GM19438 (cell line): ENCODE data around the gene RAB3IP.
"Not testable (repeated sequence)": the region's sequence is repeated elsewhere in the genome, so short reads cannot be mapped to it uniquely, and the experiment has no call there.

Experiments used
- ATAC-seq: cut with Tn5 transposase; IDR thresholded peaks from one replicate; pipeline ENCODE4 v1.9.1; 2021; ENCODE audit warnings: low read depth; ENCODE audit not compliant: unreplicated experiment

Gene RAB3IP

GRCh38 chr12:69834147-69834546 is 95.5 kb downstream of the RAB3IP start:
- ATAC-seq: no peak

DNA sequence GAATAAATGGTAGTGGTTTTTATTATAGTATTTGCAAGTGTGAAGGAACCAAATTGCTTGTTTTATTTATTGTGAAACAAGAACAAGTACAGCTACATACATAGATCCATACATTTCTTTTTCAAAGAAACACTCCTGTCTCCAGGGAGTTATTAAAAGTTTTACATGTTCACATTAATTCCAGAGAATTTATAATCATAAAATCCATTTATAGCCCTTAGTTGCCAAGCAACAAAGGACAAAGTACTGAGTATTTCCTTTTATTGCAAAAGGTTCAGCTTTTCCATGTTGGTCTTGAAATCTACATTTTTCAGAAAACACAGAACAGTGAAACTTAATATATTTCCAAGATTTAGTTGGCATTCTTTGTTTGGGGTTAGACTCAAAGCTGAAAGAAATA is 95.9 kb downstream of the RAB3IP start:
- no peak for ATAC-seq

DNA sequence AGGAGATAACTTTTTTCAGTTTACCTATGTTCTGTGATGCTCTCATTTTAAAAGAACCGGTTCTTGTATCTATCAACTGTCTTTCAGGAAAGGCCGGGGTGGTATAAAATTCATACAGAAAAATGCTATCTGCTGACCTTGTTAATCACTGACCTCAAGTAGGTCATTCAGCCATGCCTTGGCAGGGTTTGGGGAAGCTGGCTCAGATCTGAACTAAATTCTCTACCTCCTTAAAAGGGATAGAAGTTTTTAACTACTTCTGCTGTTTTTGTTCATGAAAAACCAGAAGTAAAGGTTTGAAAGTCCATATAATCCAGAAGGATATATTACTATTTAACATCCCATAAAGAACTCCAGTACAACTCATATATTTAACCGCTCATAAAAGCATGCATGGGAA is 96.4 kb downstream of the RAB3IP start:
- ATAC-seq: no peak

- ATAC-seq: no peak
Observed at GRCh38 chr12:69836015-69836414, 97.4 kb downstream of the RAB3IP start.

DNA sequence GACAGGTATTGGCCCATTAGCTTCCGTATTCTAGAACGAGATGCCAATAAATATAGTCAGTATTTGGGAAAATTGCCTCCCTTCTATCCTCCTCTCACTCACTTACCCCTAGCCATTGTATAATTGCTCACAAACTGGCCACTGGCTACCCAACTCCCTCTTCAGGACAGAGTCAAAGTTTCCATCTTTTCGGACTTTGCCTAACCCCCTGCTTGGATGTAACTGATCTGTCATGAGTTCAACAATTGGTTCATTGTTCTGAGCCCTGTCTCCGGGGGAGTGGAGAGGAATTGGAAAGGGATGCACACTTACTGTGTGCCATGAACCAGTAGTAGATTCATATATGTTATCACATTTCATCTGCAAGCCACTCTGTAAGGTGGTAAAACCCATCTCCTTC is 98.5 kb downstream of the RAB3IP start:
- ATAC-seq: no peak

GRCh38 chr12:69837657-69838415 is 99.2 kb downstream of the RAB3IP start:
- ATAC-seq: no peak

- ATAC-seq: no peak
Observed at GRCh38 chr12:69840727-69841126, 102.1 kb downstream of the RAB3IP start.

GRCh38 chr12:69843608-69844007 is 104.9 kb downstream of the RAB3IP start:
- no peak for ATAC-seq

GRCh38 chr12:69844416-69844815 is 105.8 kb downstream of the RAB3IP start:
- ATAC-seq: no peak

DNA sequence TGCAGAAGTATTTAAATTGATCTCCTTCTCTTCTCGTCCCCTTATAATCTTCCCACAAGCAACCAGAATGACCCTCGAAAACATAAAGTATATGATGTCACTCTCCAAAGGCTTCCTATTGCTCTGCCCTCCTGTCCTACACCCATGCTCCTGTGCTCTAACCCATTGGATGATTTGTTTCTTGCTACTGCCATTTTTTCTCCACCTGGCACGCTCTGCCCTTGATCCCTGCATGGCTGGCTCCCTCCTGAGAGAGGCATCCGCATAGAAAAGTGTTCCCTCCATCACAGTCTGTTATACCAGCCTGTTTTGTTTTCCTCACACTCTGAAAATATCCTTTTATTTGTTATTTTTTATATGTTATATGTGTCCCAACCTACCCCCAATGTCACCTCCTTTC is 106.2 kb downstream of the RAB3IP start:
- no peak for ATAC-seq

DNA sequence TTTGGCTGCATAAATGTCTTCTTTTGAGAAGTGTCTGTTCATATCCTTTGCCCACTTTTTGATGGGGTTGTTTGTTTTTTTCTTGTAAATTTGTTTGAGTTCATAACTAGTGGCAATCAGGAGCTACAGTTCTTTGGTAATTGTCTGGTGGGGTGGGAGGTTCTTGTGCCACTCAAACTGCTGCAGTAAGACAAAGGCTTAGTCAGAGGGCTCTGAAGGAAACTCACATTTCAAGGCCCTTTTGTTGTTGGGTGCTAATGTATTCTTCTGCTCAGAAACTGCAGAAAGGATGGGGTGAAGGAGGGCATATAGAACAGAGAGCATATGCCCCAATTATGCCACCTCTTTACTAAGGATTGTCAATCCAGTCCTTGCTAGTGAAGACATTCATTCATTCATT is 108.3 kb downstream of the RAB3IP start:
- ATAC-seq: no peak

GRCh38 chr12:69851976-69852375 is 113.3 kb downstream of the RAB3IP start:
- ATAC-seq: no peak

DNA sequence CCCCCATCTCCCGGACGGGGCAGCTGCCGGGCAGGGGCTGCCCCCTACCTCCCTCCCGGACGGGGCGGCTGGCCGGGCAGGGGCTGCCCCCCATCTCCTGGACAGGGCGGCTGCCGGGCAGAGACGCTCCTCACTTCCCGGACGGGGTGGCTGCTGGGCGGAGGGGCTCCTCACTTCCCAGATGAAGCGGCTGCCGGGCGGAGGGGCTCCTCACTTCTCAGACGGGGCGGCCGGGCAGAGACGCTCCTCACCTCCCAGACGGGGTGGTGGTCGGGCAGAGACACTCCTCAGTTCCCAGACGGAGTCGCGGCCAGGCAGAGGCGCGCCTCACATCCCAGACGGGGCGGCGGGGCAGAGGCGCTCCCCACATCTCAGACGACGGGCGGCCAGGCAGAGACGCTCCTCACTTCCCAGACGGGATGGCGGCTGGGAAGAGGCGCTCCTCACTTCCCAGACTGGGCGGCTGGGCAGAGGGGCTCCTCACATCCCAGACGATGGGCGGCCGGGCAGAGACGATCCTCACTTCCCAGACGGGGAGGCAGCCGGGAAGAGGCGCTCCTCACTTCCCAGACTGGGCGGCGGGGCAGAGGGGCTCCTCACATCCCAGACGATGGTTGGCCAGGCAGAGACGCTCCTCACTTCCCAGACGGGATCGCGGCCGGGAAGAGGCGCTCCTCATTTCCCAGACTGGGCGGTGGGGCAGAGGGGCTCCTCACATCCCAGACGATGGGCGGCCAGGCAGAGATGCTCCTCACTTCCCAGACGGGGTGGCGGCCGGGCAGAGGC is 114.7 kb downstream of the RAB3IP start:
- ATAC-seq: not testable (repeated sequence)

- ATAC-seq: no peak
Observed at GRCh38 chr12:69866698-69867097, 128.0 kb downstream of the RAB3IP start.

DNA sequence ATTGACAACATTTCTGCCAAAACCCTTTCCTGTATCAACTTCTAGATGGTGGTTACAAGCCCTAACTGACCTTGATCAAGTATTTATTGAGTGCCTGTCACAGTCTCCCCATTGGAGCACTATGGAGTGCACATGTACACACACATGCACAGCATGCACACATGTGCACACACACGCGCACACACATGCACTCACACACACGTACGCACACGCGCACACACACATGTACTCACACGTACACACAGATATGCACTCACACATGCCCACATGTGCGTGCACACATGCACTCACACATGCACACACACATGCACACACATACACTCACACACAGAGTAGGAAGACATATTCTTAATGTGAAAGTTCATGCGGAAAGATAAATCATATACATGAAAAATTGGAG is 130.0 kb downstream of the RAB3IP start:
- ATAC-seq: no peak

DNA sequence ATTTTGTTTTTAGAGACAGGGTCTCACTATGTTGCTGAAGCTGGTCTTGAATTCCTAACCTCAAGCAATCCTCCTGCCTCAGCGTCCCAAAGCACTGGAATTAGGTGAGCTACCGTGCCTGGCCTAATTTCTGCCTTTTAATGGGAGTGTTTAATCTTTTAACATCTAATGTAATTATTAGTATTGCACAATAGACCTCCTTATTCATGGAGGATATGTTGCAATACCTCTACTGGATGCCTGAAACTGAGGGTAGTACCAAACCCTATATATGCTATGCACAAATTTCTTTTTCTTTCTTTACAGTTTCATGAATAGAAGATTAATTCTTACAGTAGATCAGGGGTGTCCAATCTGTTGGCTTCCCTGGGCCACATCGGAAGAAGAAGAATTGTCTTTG is 134.1 kb downstream of the RAB3IP start:
- ATAC-seq: no peak
